ENCODE data around the gene GLB1L3.

- TF ChIP-seq CTCF (IDR thresholded peaks at IDR 0.05) (no peak), EP300 (IDR thresholded peaks at IDR 0.05) (no peak), POLR2A (IDR thresholded peaks at IDR 0.05) (no peak)
Observed at GRCh38 chr11:134362192-134362901, 86.2 kb downstream of the GLB1L3 start.
